HG03139 (cell line): ENCODE measurements around the gene NOD1.
"Not testable (repeated sequence)": the region's sequence is repeated elsewhere in the genome, so short reads cannot be mapped to it uniquely, and the experiment has no call there.

ENCODE experiments used
- ATAC-seq: cut with Tn5 transposase; IDR thresholded peaks from one replicate; pipeline ENCODE4 v1.9.1; 2021; ENCODE audit not compliant: unreplicated experiment

The NOD1 gene

GRCh38 chr7:30421647-30422196, 56.9 kb downstream of the NOD1 start:
- ATAC-seq: no peak

GRCh38 chr7:30420662-30421061, 57.9 kb downstream of the NOD1 start:
- ATAC-seq: no peak

- not testable (repeated sequence) for ATAC-seq
These were observed 58.5 kb downstream of the NOD1 start for GRCh38 chr7:30420080-30420479.

- ATAC-seq: no peak
These were observed 64.7 kb downstream of the NOD1 start for GRCh38 chr7:30413864-30414263.

- no peak for ATAC-seq
These were observed 65.6 kb downstream of the NOD1 start for GRCh38 chr7:30412782-30413504.

- ATAC-seq: no peak
These were observed 66.7 kb downstream of the NOD1 start for GRCh38 chr7:30411897-30412296.

- no peak for ATAC-seq
These were observed 67.4 kb downstream of the NOD1 start for GRCh38 chr7:30411173-30411572.

GRCh38 chr7:30406664-30407425, 71.7 kb downstream of the NOD1 start:
- ATAC-seq: no peak

- no peak for ATAC-seq
These were observed 73.4 kb downstream of the NOD1 start for GRCh38 chr7:30405179-30405578.

GRCh38 chr7:30403477-30403876, 75.1 kb downstream of the NOD1 start:
- no peak for ATAC-seq

- ATAC-seq: no peak
These were observed 82.2 kb downstream of the NOD1 start for GRCh38 chr7:30396389-30396788.

- ATAC-seq: no peak
These were observed 82.9 kb downstream of the NOD1 start for GRCh38 chr7:30395676-30396075.

- no peak for ATAC-seq
These were observed 86.8 kb downstream of the NOD1 start for GRCh38 chr7:30391806-30392205.

- ATAC-seq: no peak
These were observed 87.6 kb downstream of the NOD1 start for GRCh38 chr7:30390736-30391636.

GRCh38 chr7:30389791-30390190, 88.8 kb downstream of the NOD1 start:
- no peak for ATAC-seq

GRCh38 chr7:30382607-30383006, 96.0 kb downstream of the NOD1 start:
- no peak for ATAC-seq

- not testable (repeated sequence) for ATAC-seq
These were observed 97.8 kb downstream of the NOD1 start for GRCh38 chr7:30380824-30381223.

GRCh38 chr7:30380294-30380693, 98.3 kb downstream of the NOD1 start:
- no peak for ATAC-seq

- ATAC-seq: no peak
These were observed 98.8 kb downstream of the NOD1 start for GRCh38 chr7:30379741-30380140.

- ATAC-seq: no peak
These were observed 99.5 kb downstream of the NOD1 start for GRCh38 chr7:30379131-30379530.

- ATAC-seq: no peak
These were observed 100.3 kb downstream of the NOD1 start for GRCh38 chr7:30378275-30378674.
